Cerebellar cortex (tissue), 1 donor: ENCODE results near the gene LCAT.

Experiments
- DNase-seq: peaks from one replicate; pipeline ENCODE4 v3.0.0-alpha.2; 2015; ENCODE audit warnings: low spot score

Gene LCAT

DNA sequence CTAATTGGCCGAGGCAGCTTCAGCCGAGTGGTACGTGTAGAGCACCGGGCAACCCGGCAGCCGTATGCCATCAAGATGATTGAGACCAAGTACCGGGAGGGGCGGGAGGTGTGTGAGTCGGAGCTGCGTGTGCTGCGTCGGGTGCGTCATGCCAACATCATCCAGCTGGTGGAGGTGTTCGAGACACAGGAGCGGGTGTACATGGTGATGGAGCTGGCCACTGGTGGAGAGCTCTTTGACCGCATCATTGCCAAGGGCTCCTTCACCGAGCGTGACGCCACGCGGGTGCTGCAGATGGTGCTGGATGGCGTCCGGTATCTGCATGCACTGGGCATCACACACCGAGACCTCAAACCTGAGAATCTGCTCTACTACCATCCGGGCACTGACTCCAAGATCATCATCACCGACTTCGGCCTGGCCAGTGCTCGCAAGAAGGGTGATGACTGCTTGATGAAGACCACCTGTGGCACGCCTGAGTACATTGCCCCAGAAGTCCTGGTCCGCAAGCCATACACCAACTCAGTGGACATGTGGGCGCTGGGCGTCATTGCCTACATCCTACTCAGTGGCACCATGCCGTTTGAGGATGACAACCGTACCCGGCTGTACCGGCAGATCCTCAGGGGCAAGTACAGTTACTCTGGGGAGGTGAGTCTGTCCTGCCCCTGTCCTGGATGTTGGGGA lies 34.7 kb downstream of the LCAT start:
- DNase-seq: no peak

DNA sequence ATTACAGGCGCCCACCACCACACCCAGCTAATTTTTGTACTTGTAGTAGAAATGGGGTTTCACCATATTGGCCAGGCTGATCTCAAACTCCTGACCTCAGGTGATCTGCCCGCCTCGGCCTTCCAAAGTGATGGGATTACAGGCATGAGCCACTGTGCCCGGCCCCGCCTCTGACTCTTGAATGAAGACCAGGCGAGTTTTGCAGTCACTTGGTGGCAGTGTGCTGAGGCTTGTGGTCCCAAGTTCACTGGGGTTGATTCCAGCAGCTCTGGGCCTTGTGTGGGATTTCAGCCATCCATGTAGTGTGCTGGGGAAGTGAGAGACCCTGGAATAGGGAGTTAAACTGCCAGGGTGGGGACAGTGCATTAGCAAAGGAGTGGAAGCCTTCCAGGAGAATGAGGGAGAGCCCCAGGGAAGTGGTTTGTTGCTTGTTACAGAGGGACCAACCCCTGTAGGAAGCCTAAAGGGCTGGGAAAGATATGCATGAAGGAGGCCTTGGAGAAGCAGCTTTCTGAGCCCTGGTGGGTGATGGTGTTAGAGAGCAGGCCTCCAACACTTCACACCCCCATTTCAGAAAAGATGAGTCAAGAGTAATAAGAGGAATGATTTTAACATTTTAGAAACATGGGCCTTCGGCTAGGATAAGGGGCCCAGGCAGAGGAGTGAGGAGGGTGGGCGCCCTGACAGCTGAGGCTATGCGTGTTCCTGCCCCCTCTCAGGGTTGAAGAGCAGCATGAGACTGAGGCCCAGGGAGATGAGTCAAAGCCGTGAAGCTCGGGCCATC lies 36.3 kb downstream of the LCAT start:
- DNase-seq: no peak

DNA sequence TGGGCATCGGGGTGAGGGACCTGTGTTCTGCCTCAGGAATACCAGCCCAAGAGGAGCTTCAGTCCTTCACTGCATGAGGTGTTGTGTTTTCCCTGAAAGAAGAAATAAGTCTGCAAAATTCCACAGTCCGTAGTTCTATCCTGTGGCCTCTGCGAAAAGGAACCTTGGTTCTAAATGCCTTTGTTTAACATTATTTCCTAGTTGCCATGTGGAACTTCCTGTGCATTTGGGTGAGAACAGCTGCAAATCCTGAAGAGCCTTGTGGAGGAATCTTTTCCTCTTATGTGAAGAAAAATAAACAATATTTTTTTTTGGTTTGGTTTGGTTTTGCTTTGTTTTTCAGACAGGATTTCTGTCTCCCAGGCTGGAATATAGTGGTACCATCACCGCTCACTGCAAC lies 41.1 kb downstream of the LCAT start:
- no peak for DNase-seq

DNA sequence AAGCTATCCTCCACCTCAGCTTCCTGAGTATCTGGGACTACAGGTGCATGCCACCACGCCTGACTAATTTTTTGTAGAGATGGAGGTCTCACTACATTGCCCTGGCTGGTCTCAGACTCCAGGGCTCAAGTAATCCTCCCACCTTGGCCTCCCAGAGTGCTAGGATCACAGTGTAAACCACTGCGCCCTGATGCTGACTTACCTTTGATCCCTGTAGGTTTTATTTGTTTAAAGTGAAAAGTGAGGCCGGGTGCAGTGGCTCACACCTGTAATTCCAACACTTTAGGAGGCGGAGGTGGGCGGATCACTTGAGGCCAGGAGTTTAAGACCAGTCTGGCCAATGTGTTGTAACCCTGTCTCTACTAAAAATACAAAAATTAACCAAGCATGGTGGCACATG lies 42.2 kb downstream of the LCAT start:
- no peak for DNase-seq

DNA sequence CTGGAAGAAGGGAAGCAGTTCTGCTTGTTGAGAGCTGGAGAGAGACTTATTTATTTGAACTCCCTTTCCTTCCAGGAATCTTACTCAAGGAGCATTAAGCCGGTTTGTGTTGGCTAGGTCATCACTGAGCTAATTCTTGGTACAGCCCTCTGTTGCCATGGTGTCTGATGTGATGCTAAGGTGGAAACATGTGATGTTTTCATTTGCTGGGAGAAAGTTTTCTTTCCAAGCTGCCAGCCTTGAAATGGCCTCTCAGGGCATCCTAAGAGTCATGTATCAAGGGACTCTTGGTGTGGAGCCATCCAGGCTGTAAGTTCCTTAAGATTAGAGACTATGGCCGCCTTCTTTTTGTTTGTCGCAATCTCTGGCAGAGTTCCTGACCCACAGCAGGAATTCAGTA lies 46.7 kb downstream of the LCAT start:
- DNase-seq: peak; percentile 18

DNA sequence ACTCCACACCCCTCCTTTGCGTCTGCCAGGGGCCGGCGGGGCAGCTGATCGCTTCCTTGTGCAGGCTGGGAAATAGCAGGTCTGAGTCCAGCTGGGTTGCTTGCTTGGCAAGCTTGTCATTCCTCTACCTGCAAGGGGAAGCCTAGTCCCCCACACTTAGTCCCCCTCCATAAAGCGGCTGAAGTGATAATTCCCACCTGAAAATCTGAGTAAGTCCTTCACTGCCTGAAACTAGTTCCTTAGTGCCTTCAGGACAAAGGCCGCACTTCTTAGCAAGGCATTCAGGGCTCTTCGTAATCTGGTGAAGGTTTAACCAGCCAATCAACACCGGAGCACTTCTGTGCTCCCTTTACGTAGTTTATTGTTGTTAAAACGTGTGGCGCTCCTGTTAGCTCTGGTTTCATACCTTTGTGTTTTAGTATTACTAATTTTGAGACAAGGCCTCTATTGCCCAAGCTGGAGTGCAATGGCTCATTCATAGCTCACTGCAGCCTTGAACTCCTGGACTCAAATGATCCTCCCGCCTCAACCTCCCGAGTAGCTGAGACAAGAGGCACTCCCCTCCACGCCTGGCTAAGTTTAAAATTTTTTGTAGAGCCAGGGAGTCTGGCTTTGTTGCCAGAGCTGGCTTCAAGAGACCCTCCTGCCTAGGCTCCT lies 50.0 kb downstream of the LCAT start:
- no peak for DNase-seq

DNA sequence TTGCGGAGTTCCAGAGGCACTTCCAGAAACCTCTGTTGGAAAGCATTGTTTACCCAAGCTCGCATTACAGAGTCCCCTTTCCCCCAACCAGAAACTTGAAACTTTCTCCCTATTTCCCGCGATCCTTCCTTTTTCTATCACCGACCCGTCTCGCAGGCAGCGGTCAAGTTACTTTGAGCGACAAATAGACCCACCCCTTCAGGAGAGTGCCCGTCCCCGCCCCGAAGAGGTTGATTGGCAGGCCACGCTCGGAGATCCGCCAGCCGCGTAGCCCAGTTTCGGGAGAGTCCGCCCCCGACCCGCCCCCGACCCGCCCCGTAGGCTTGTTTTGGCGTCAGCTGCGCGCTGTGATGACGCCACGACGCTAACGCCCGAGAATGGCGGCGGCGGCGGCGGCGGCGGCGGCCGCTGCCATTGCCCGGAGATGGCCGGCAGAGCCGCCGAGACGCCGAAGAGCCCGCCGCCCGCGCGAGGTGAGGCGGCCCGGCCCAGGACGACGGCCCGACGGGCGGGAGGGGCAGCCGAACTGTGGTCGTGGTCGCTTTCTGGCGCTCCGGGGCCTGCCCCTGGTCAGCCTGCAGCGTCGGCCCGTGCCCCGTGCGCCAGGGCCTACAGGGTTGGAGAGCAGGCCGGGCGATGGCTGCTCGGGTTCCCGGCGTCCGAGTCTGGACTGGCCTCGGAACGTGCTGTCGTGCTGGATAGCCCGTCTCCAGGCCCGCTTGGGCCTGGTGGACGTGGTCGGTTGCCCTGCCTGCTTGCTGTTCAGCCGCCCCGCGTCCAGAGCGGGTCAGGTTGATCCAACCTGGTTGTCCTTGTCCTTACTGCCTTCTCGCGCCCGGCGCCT lies 50.8 kb downstream of the LCAT start, which contains the start of gene PSKH1:
PSKH1 (plus strand) TSS at position 356 of the 844 bp plus-strand sequence. CDS start 15,496 bp downstream, outside the sequence.
- DNase-seq: peak; percentile 97

DNA sequence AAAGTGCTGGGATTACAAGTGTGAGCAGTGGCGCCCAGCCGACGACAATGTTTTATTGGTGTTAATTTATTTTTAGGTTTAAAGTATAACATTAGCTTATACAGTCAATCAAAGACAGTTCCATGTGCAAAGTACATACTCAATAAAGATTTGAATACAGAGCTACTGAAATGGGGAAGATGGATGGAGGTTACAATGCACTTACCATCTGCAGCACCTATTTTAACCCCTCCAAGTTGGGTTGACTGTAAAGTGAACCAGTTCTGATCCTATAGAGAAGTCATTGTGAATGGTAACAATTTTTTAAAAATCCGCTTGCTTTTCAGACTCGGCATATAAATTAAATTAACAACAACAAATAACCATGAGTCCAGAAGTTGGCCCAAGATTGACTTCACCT lies 51.5 kb downstream of the LCAT start:
- DNase-seq: no peak
